Tibial nerve (tissue), 4 donors: ENCODE data around the gene ROR1.

ENCODE experiments used
- EP300 ChIP-seq, 2 donors: sonication (generic); formaldehyde crosslinking; IDR thresholded peaks; one replicate each; pipeline ENCODE4 v1.6.1; 2017; ENCODE audit warnings: antibody characterized with exemption in 2 of 2, mild to moderate bottlenecking in 1 of 2
- TF ChIP-seq, protein P1 (sequence below), 5 experiments: fragments of 200-600 bp in 3 of 5; fragments of 450-650 bp in 2 of 5; sonication (generic) in 3 of 5; IDR thresholded peaks; one replicate each; pipeline ENCODE4 v1.5.1; 2016 to 2019; ENCODE audit warnings: antibody characterized with exemption in 5 of 5, mild to moderate bottlenecking in 3 of 5, moderate library complexity in 2 of 5

DNA sequence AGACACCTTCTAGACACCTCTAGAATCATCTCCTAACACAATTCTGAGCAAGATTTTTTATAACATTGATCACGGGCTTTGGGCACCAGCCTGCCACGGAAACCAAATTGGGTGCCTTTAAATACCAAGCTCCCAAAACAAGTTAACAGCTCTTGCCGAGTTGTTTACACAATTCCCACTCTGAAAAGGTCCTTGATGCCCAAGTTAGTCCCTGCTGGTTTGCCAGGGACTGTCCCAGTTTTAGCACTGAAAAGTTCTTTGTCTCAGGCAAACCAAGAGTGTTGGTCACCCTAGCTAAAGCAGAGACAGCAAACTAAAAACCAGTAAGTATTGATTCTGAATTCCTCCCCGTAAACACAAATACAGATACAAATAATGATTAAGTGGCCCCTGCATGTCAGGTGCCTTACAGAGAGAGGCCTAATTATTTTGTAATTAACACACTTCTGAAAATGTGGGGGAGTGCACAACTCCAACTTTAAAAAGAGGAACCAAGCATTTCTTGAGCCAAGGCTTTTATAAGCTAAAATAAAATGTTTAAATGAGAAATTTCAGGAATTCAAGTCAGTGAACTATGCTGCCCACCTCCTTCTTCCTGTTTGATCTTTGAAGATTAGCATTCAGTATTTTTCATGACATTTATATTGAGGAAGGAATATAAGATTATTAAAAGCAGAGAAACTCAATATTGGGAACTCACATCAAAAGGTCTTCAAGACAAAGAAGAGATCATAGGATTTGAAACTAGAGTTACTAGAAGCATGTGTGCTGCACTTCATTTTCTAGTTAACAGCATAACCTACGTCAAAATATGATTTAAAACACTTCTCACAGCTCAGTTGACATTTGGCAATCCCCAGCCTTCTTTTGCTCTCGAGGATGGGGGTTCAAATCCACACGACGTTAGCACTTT lies 420.6 kb downstream of the ROR1 start:
- TF ChIP-seq, protein P1, sequence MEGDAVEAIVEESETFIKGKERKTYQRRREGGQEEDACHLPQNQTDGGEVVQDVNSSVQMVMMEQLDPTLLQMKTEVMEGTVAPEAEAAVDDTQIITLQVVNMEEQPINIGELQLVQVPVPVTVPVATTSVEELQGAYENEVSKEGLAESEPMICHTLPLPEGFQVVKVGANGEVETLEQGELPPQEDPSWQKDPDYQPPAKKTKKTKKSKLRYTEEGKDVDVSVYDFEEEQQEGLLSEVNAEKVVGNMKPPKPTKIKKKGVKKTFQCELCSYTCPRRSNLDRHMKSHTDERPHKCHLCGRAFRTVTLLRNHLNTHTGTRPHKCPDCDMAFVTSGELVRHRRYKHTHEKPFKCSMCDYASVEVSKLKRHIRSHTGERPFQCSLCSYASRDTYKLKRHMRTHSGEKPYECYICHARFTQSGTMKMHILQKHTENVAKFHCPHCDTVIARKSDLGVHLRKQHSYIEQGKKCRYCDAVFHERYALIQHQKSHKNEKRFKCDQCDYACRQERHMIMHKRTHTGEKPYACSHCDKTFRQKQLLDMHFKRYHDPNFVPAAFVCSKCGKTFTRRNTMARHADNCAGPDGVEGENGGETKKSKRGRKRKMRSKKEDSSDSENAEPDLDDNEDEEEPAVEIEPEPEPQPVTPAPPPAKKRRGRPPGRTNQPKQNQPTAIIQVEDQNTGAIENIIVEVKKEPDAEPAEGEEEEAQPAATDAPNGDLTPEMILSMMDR (IDR thresholded peaks at IDR 0.05) = no peak
- TF ChIP-seq EP300 (IDR thresholded peaks at IDR 0.05) = no peak
